Neural crest cell (in vitro differentiated cells): ENCODE results near the gene MAGI2. TPM values are rescaled to one million over a fixed set of nuclear protein-coding genes. Genes with fewer than 3 reads are reported as not detected.

Experiments used
- DNase-seq: peaks from one replicate; pipeline ENCODE4 v3.0.0; 2021; ENCODE audit warnings: low read depth, mixed read lengths, low spot score
- H3K27ac Mint-ChIP-seq: one replicate; pipeline ENCODE4 v1.8.0; 2021; ENCODE audit warnings: mild to moderate bottlenecking, mixed read lengths; ENCODE audit not compliant: unreplicated experiment
- H3K27me3 Mint-ChIP-seq: 2 replicates; pipeline ENCODE4 v1.8.0; 2021; ENCODE audit warnings: low read depth, mild to moderate bottlenecking, mixed read lengths
- H3K36me3 Mint-ChIP-seq: 2 replicates; pipeline ENCODE4 v1.8.0; 2021; ENCODE audit warnings: low read depth, mild to moderate bottlenecking, mixed read lengths
- H3K4me1 Mint-ChIP-seq: 2 replicates; pipeline ENCODE4 v1.8.0; 2021; ENCODE audit warnings: mixed read lengths
- H3K4me3 Mint-ChIP-seq: one replicate; pipeline ENCODE4 v1.8.0; 2021; ENCODE audit warnings: mild to moderate bottlenecking, mixed read lengths
- H3K9me3 Mint-ChIP-seq: 2 replicates; pipeline ENCODE4 v1.8.0; 2021; ENCODE audit warnings: mixed read lengths
- CTCF ChIP-seq: fragments of 200-600 bp; sonication (generic); conservative IDR thresholded peaks from 2 replicates; pipeline ENCODE4 v1.5.0; 2021; ENCODE audit warnings: antibody characterized with exemption, mild to moderate bottlenecking
- total RNA-seq: library from RNA; stranded (reverse); gene quantifications from 2 replicates; pipeline ENCODE4 v1.2.1, GENCODE V29; 2021

The MAGI2 gene
- total RNA-seq, 1 donor from 2014 or later, result 10.0 TPM

- Mint-ChIP-seq H3K4me3 (no peak overlapping the region), H3K9me3 (peaks cover 5% of the 10 kb centered on the region), H3K4me1 (no peaks in the 10 kb centered on the region), H3K27me3 (no peaks in the 10 kb centered on the region), H3K27ac (no peak overlapping the region), H3K36me3 (peaks cover 3% of the 10 kb centered on the region)
- TF ChIP-seq CTCF, result no peak
- DNase-seq, result no peak
Observed at GRCh38 chr7:79157281-79157680, 296.2 kb downstream of the MAGI2 start.

- no peak for DNase-seq
- Mint-ChIP-seq H3K4me1 (no peaks in the 10 kb centered on the region), H3K27me3 (no peaks in the 10 kb centered on the region), H3K4me3 (no peak overlapping the region), H3K36me3 (no peaks in the 10 kb centered on the region), H3K27ac (no peak overlapping the region), H3K9me3 (no peaks in the 10 kb centered on the region)
- TF ChIP-seq CTCF, result no peak
Observed at GRCh38 chr7:79149831-79150230, 303.6 kb downstream of the MAGI2 start.

- no peak for DNase-seq
- Mint-ChIP-seq H3K36me3 (no peaks in the 10 kb centered on the region), H3K27ac (no peak overlapping the region), H3K9me3 (peaks cover 4% of the 10 kb centered on the region), H3K4me3 (no peak overlapping the region), H3K4me1 (no peaks in the 10 kb centered on the region), H3K27me3 (no peaks in the 10 kb centered on the region)
- no peak for TF ChIP-seq CTCF
Observed at GRCh38 chr7:79142706-79143105, 310.8 kb downstream of the MAGI2 start.

- no peak for TF ChIP-seq CTCF
- Mint-ChIP-seq H3K4me3 (no peak overlapping the region), H3K27ac (no peak overlapping the region), H3K9me3 (peaks cover 5% of the 10 kb centered on the region), H3K4me1 (no peaks in the 10 kb centered on the region), H3K36me3 (no peaks in the 10 kb centered on the region), H3K27me3 (no peaks in the 10 kb centered on the region)
- no peak for DNase-seq
Observed at GRCh38 chr7:79141252-79141651, 312.2 kb downstream of the MAGI2 start.

- no peak for TF ChIP-seq CTCF
- Mint-ChIP-seq H3K4me1 (no peaks in the 10 kb centered on the region), H3K9me3 (peaks cover 5% of the 10 kb centered on the region), H3K36me3 (no peaks in the 10 kb centered on the region), H3K27me3 (no peaks in the 10 kb centered on the region), H3K4me3 (no peak overlapping the region), H3K27ac (no peak overlapping the region)
- no peak for DNase-seq
Observed at GRCh38 chr7:79137942-79138341, 315.5 kb downstream of the MAGI2 start.
